ENCODE results near the gene ASNSD1.

DNA sequence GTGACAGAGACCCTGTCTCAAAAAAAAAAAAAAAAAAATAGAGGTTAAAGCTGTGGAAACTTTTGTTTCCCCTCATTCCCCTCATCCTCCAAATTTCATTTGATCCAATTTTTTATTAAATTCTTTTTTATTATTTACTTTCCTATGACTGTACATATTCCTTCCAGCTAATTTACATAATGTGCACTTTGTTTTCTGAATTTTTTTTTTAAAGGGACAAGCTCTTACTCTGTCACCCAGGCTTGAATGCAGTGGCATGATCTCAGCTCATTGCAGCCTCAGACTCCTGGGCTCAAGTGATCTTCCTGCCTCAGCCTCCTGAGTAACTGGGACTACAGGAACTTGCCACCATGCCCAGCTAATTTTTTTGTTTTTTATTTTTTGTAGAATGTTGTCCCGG, 23.6 kb downstream of the ASNSD1 start:
- no peak for TF ChIP-seq GATA2 (IDR thresholded peaks at IDR 0.05; ENCODE audit: low read depth, low read length)
- TF ChIP-seq GATA3 (IDR thresholded peaks at IDR 0.05; ENCODE audit: low read depth, low read length), result no peak

Data from SH-SY5Y (cell line).